K562 treated with DMSO at 1 percent for 48 hours (cell line): ENCODE data around the gene TMEM63C. TPM values are rescaled to one million over a fixed set of nuclear protein-coding genes. Genes with fewer than 3 reads are reported as not detected.

ENCODE experiments used
- total RNA-seq: library from RNA; unstranded; fragments of 300-600 nt; gene quantifications from 2 replicates; pipeline ENCODE4 v1.2.3, GENCODE V29; 2022; ENCODE audit warnings: low replicate concordance; ENCODE audit errors: extremely low read depth

Gene TMEM63C
- not detected in 2 replicates for total RNA-seq

GRCh38 chr14:77181603-77182437 is at the start of gene TMEM63C:
TSS of gene TMEM63C (plus strand) at chr14:77181798. CDS start at chr14:77218814, 37,016 bp downstream.

GRCh38 chr14:77141214-77142004 is 40.2 kb upstream of the TMEM63C start, which contains the start of gene ZDHHC22:
TSS of gene ZDHHC22 (minus strand) at chr14:77141791. CDS start at chr14:77139738, 2,053 bp downstream.

GRCh38 chr14:77271113-77271710 is 89.6 kb downstream of the TMEM63C start, which contains the start of gene NGB:
TSS of gene NGB (minus strand) at chr14:77271206. CDS start at chr14:77270937, 269 bp downstream.

Other genes with a start within 250 kb of the TMEM63C start
- gene IRF2BPL, start 153.1 kb upstream of the TMEM63C start, total RNA-seq, result not detected in 2 replicates
- not detected in 2 replicates for gene CIPC, start 83.5 kb upstream of the TMEM63C start, total RNA-seq
- gene ZDHHC22, start 40.0 kb upstream of the TMEM63C start, total RNA-seq, result not detected in 2 replicates
- not detected in 2 replicates for gene NGB, start 89.4 kb downstream of the TMEM63C start, total RNA-seq
- not detected in 2 replicates for gene POMT2, start 139.1 kb downstream of the TMEM63C start, total RNA-seq
- not detected in 2 replicates for gene GSTZ1, start 139.2 kb downstream of the TMEM63C start, total RNA-seq
- not detected in 2 replicates for gene TMED8, start 195.3 kb downstream of the TMEM63C start, total RNA-seq
- gene SAMD15, start 195.6 kb downstream of the TMEM63C start, total RNA-seq, result not detected in 2 replicates
- not detected in 2 replicates for gene NOXRED1, start 241.7 kb downstream of the TMEM63C start, total RNA-seq